Measurements from ENCODE around the gene APC. TPM values are rescaled to one million over a fixed set of nuclear protein-coding genes. Genes with fewer than 3 reads are reported as not detected.

The APC gene
- total and polyA plus RNA-seq, 2 donors (not counting 1 experiment from before 2014, with no cell fraction given): 8.1 to 55.8 TPM

- H3K27me3 ChIP-seq (replicated peaks in 1 of 4; ENCODE audit: control extremely low read depth in 1 of 4, control insufficient read depth in 3 of 4, insufficient read depth in 4 of 4, low read length in 3 of 4): no peaks in the 10 kb centered on the region
- no peaks in the 10 kb centered on the region for H3K27me3 Mint-ChIP-seq
- H2AFZ ChIP-seq (ENCODE audit: insufficient read depth, low read depth, low read length, poor library complexity, severe bottlenecking): no peak overlapping the region
- no peaks in the 10 kb centered on the region for H3K9me3 Mint-ChIP-seq (ENCODE audit: insufficient read depth)
- POLR2A ChIA-PET: no interaction called here
- H3K27ac Mint-ChIP-seq: no peak overlapping the region
- H3K4me1 Mint-ChIP-seq: peaks cover 56% of the 10 kb centered on the region
- no peak overlapping the region for H3K4me3 Mint-ChIP-seq
- TF ChIP-seq EZH2 (IDR thresholded peaks at IDR 0.05; ENCODE audit: borderline replicate concordance, insufficient read depth, low read depth, low read length, poor library complexity, severe bottlenecking): no peak
- no peak for TF ChIP-seq CTCF (IDR thresholded peaks at IDR 0.05)
- intact Hi-C loops (cut with micrococcal nuclease): no loop called here
- no peaks in the 10 kb centered on the region for H3K9me3 ChIP-seq (ENCODE audit: control extremely low read depth in 1 of 3, control insufficient read depth in 2 of 3, insufficient read depth in 1 of 3, low read length in 2 of 3)
- H3K4me2 ChIP-seq (replicated peaks; ENCODE audit: low read depth, low read length, poor library complexity, severe bottlenecking): no peak overlapping the region
- H3K4me1 ChIP-seq (ENCODE audit: control insufficient read depth in 2 of 2, insufficient read depth in 2 of 2, low read length in 2 of 2): no peaks in the 10 kb centered on the region
- DNase-seq: no peak
- H3K27ac ChIP-seq (ENCODE audit: low read length in 2 of 2): no peak overlapping the region
- H3K36me3 ChIP-seq (replicated peaks in 1 of 2; ENCODE audit: control extremely low read depth in 1 of 2, control insufficient read depth in 1 of 2, extremely low read depth in 1 of 2, insufficient read depth in 2 of 2, low read length in 1 of 2): no peaks in the 10 kb centered on the region
- no peak for ATAC-seq (ENCODE audit: low read depth)
- peaks cover 96% of the 10 kb centered on the region for H3K79me2 ChIP-seq (ENCODE audit: control insufficient read depth, insufficient read depth, low read length)
- H4K20me1 ChIP-seq (ENCODE audit: control insufficient read depth, insufficient read depth, low read length, poor library complexity, severe bottlenecking): peaks cover 71% of the 10 kb centered on the region
- CTCF ChIA-PET: interaction anchor here (0.7 kb wide), 1 partner anchor 166 kb away, joined by 3 read pairs; no protein-coding TSS in a partner anchor
- no peak overlapping the region for H3K4me3 ChIP-seq (ENCODE audit: control extremely low read depth in 1 of 5, extremely low read depth in 1 of 5, insufficient read depth in 1 of 5, low read depth in 2 of 5, low read length in 4 of 5)
- no CpG with 5 or more reads among the region's 1 CpG for WGBS (ENCODE audit: insufficient coverage)
- no peak overlapping the region for H3K9ac ChIP-seq (ENCODE audit: low read length)
These were observed 20.1 kb upstream of the APC start for GRCh38 chr5:112717506-112718082.

DNA sequence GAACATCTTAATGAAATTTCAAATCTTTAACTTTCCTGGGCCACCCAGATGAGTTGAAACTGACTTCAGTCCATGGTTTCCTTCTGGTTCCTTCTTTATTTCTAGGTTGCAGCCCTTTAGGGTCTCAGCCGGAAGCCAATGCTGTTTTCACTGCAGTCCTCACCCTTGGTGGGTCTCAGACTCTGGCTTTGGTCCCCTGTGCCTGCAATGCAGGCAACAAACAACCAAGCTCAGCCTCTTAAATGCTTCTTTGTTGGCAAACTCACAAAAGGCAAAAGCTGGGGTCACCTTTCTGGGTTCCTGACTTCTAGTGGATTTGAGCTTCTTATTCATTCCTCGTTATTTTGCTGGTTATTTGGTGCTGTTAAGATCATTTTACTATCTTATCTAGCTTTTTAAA lies 19.3 kb upstream of the APC start:
- Histone ChIP-seq H2AFZ (ENCODE audit: insufficient read depth, low read depth, low read length, poor library complexity, severe bottlenecking) (no peak overlapping the region), H3K79me2 (ENCODE audit: control insufficient read depth, insufficient read depth, low read length) (peaks cover 96% of the 10 kb centered on the region), H3K36me3 (replicated peaks in 1 of 2; ENCODE audit: control extremely low read depth in 1 of 2, control insufficient read depth in 1 of 2, extremely low read depth in 1 of 2, insufficient read depth in 2 of 2, low read length in 1 of 2) (no peaks in the 10 kb centered on the region), H3K4me3 (ENCODE audit: control extremely low read depth in 1 of 5, extremely low read depth in 1 of 5, insufficient read depth in 1 of 5, low read depth in 2 of 5, low read length in 4 of 5) (no peak overlapping the region), H3K27ac (ENCODE audit: low read length in 2 of 2) (no peak overlapping the region), H3K4me2 (replicated peaks; ENCODE audit: low read depth, low read length, poor library complexity, severe bottlenecking) (no peak overlapping the region), H3K27me3 (replicated peaks in 1 of 4; ENCODE audit: control extremely low read depth in 1 of 4, control insufficient read depth in 3 of 4, insufficient read depth in 4 of 4, low read length in 3 of 4) (no peaks in the 10 kb centered on the region), H3K9me3 (ENCODE audit: control extremely low read depth in 1 of 3, control insufficient read depth in 2 of 3, insufficient read depth in 1 of 3, low read length in 2 of 3) (no peaks in the 10 kb centered on the region), H3K9ac (ENCODE audit: low read length) (no peak overlapping the region), H3K4me1 (ENCODE audit: control insufficient read depth in 2 of 2, insufficient read depth in 2 of 2, low read length in 2 of 2) (no peaks in the 10 kb centered on the region), H4K20me1 (ENCODE audit: control insufficient read depth, insufficient read depth, low read length, poor library complexity, severe bottlenecking) (peaks cover 71% of the 10 kb centered on the region)
- Mint-ChIP-seq H3K4me3 (no peak overlapping the region), H3K9me3 (ENCODE audit: insufficient read depth) (no peaks in the 10 kb centered on the region), H3K27ac (no peak overlapping the region), H3K4me1 (peaks cover 58% of the 10 kb centered on the region), H3K27me3 (no peaks in the 10 kb centered on the region)
- POLR2A ChIA-PET: no interaction called here
- ATAC-seq (ENCODE audit: low read depth) (no peak), DNase-seq (no peak)
- 100% methylated on average over 1 of the region's 2 CpGs for WGBS (ENCODE audit: insufficient coverage)
- intact Hi-C loops (cut with micrococcal nuclease): no loop called here
- CTCF ChIA-PET: interaction anchor here (1.0 kb wide), 1 partner anchor 9 kb away, joined by 4 read pairs; no protein-coding TSS in a partner anchor
- TF ChIP-seq EZH2 (IDR thresholded peaks at IDR 0.05; ENCODE audit: borderline replicate concordance, insufficient read depth, low read depth, low read length, poor library complexity, severe bottlenecking): no peak
- no peak for TF ChIP-seq CTCF (IDR thresholded peaks at IDR 0.05)

Data from B cell (primary cell).